Dendritic cell treated with granulocyte-macrophage colony-stimulating factor and Interleukin-4, amounts not matched to agents 40 ng/mL and 50 ng/mL, for 4 days (primary cell): Measurements from ENCODE around the gene OR2AG2.

Experiments used
- H3K27ac Mint-ChIP-seq: one replicate; pipeline ENCODE4 v1.8.0; 2022; ENCODE audit warnings: mild to moderate bottlenecking, mixed read lengths
- H3K27me3 Mint-ChIP-seq: one replicate; pipeline ENCODE4 v1.8.0; 2022; ENCODE audit warnings: mild to moderate bottlenecking, mixed read lengths
- H3K36me3 Mint-ChIP-seq: one replicate; pipeline ENCODE4 v1.8.0; 2022; ENCODE audit warnings: low read depth, mixed read lengths
- H3K4me1 Mint-ChIP-seq: one replicate; pipeline ENCODE4 v1.8.0; 2022; ENCODE audit warnings: low read depth, mixed read lengths
- H3K4me3 Mint-ChIP-seq: one replicate; pipeline ENCODE4 v1.8.0; 2022; ENCODE audit warnings: mild to moderate bottlenecking, moderate library complexity, mixed read lengths
- H3K9me3 Mint-ChIP-seq: one replicate; pipeline ENCODE4 v1.8.0; 2022; ENCODE audit warnings: mixed read lengths
- intact Hi-C: fragments of 100-400 bp; cut with micrococcal nuclease; formaldehyde crosslinking; loops from one replicate; pipeline ENCODE4 v1.15.0; 2022

Gene OR2AG2

GRCh38 chr11:6727971-6728760 is 43.6 kb downstream of the OR2AG2 start:
- no peak overlapping the region for H3K27ac Mint-ChIP-seq
- intact Hi-C loops = no loop called here

GRCh38 chr11:6725386-6725896 is 46.3 kb downstream of the OR2AG2 start:
- Mint-ChIP-seq H3K4me1 (peaks cover 13% of the 10 kb centered on the region), H3K27ac (no peak overlapping the region)
- intact Hi-C loops = no loop called here

More at GRCh38 chr11:6727971-6728760, 43.6 kb downstream of the OR2AG2 start:
- Mint-ChIP-seq H3K27me3 (no peaks in the 10 kb centered on the region), H3K36me3 (no peaks in the 10 kb centered on the region), H3K9me3 (peaks cover 8% of the 10 kb centered on the region), H3K4me1 (peaks cover 5% of the 10 kb centered on the region), H3K4me3 (no peak overlapping the region)

GRCh38 chr11:6724013-6724412 is 47.8 kb downstream of the OR2AG2 start:
- peaks cover 13% of the 10 kb centered on the region for H3K4me1 Mint-ChIP-seq
- no peak overlapping the region for H3K27ac Mint-ChIP-seq
- no peaks in the 10 kb centered on the region for H3K36me3 Mint-ChIP-seq

More at GRCh38 chr11:6725386-6725896, 46.3 kb downstream of the OR2AG2 start:
- Mint-ChIP-seq H3K36me3 (no peaks in the 10 kb centered on the region), H3K9me3 (peaks cover 8% of the 10 kb centered on the region), H3K27me3 (no peaks in the 10 kb centered on the region), H3K4me3 (no peak overlapping the region)

GRCh38 chr11:6721343-6721742 is 50.4 kb downstream of the OR2AG2 start:
- Mint-ChIP-seq H3K36me3 (no peaks in the 10 kb centered on the region), H3K4me3 (no peak overlapping the region), H3K27me3 (no peaks in the 10 kb centered on the region), H3K27ac (no peak overlapping the region), H3K9me3 (peaks cover 1% of the 10 kb centered on the region), H3K4me1 (peaks cover 15% of the 10 kb centered on the region)
- intact Hi-C loops = no loop called here

More at GRCh38 chr11:6724013-6724412, 47.8 kb downstream of the OR2AG2 start:
- H3K9me3 Mint-ChIP-seq = peaks cover 8% of the 10 kb centered on the region
- intact Hi-C loops = no loop called here
- H3K4me3 Mint-ChIP-seq = no peak overlapping the region
- H3K27me3 Mint-ChIP-seq = no peaks in the 10 kb centered on the region

GRCh38 chr11:6719576-6719975 is 52.2 kb downstream of the OR2AG2 start:
- intact Hi-C loops = no loop called here
- H3K4me3 Mint-ChIP-seq = no peak overlapping the region
- H3K9me3 Mint-ChIP-seq = no peaks in the 10 kb centered on the region

GRCh38 chr11:6717426-6717825 is 54.4 kb downstream of the OR2AG2 start:
- H3K36me3 Mint-ChIP-seq = no peaks in the 10 kb centered on the region
- no peak overlapping the region for H3K27ac Mint-ChIP-seq

More at GRCh38 chr11:6719576-6719975, 52.2 kb downstream of the OR2AG2 start:
- H3K27ac Mint-ChIP-seq = no peak overlapping the region
- no peaks in the 10 kb centered on the region for H3K27me3 Mint-ChIP-seq
- no peaks in the 10 kb centered on the region for H3K36me3 Mint-ChIP-seq
- H3K4me1 Mint-ChIP-seq = peaks cover 15% of the 10 kb centered on the region

More at GRCh38 chr11:6717426-6717825, 54.4 kb downstream of the OR2AG2 start:
- intact Hi-C loops = no loop called here
- H3K4me1 Mint-ChIP-seq = peaks cover 15% of the 10 kb centered on the region
- H3K4me3 Mint-ChIP-seq = no peak overlapping the region
- H3K9me3 Mint-ChIP-seq = peaks cover 2% of the 10 kb centered on the region
- no peaks in the 10 kb centered on the region for H3K27me3 Mint-ChIP-seq
